ENCODE data around the gene MLANA. TPM values are rescaled to one million over a fixed set of nuclear protein-coding genes. Genes with fewer than 3 reads are reported as not detected.

Gene MLANA
- total RNA-seq, 1 donor from 2014 or later: not detected

- intact Hi-C loops (cut with micrococcal nuclease): no loop called here
Measured at GRCh38 chr9:5897851-5898250, 7.2 kb downstream of the MLANA start.

- intact Hi-C loops (cut with micrococcal nuclease): no loop called here
Measured at GRCh38 chr9:5899292-5899691, 8.6 kb downstream of the MLANA start.

- intact Hi-C loops (cut with micrococcal nuclease): no loop called here
Measured at GRCh38 chr9:5900622-5901021, 9.9 kb downstream of the MLANA start.

- intact Hi-C loops (cut with micrococcal nuclease): no loop called here
Measured at GRCh38 chr9:5902377-5902776, 11.7 kb downstream of the MLANA start.

GRCh38 chr9:5908918-5909317 lies 18.2 kb downstream of the MLANA start:
- intact Hi-C loops (cut with micrococcal nuclease): no loop called here

GRCh38 chr9:5909976-5910375 lies 19.3 kb downstream of the MLANA start:
- intact Hi-C loops (cut with micrococcal nuclease): no loop called here

GRCh38 chr9:5910413-5911057 lies 19.8 kb downstream of the MLANA start:
- intact Hi-C loops (cut with micrococcal nuclease): no loop called here

GRCh38 chr9:5915438-5915837 lies 24.7 kb downstream of the MLANA start:
- intact Hi-C loops (cut with micrococcal nuclease): no loop called here

- intact Hi-C loops (cut with micrococcal nuclease): no loop called here
Measured at GRCh38 chr9:5917273-5917672, 26.6 kb downstream of the MLANA start.

GRCh38 chr9:5917888-5918287 lies 27.2 kb downstream of the MLANA start:
- intact Hi-C loops (cut with micrococcal nuclease): no loop called here

- intact Hi-C loops (cut with micrococcal nuclease): no loop called here
Measured at GRCh38 chr9:5918460-5918859, 27.8 kb downstream of the MLANA start.

- intact Hi-C loops (cut with micrococcal nuclease): no loop called here
Measured at GRCh38 chr9:5920860-5921328, 30.2 kb downstream of the MLANA start.

GRCh38 chr9:5922192-5922591 lies 31.5 kb downstream of the MLANA start:
- intact Hi-C loops (cut with micrococcal nuclease): no loop called here

- intact Hi-C loops (cut with micrococcal nuclease): no loop called here
Measured at GRCh38 chr9:5931657-5932056, 41.0 kb downstream of the MLANA start.

GRCh38 chr9:5938449-5938848 lies 47.8 kb downstream of the MLANA start:
- intact Hi-C loops (cut with micrococcal nuclease): no loop called here

GRCh38 chr9:5939530-5939929 lies 48.8 kb downstream of the MLANA start:
- intact Hi-C loops (cut with micrococcal nuclease): no loop called here

- intact Hi-C loops (cut with micrococcal nuclease): no loop called here
Measured at GRCh38 chr9:5941214-5941613, 50.5 kb downstream of the MLANA start.

GRCh38 chr9:5945112-5945511 lies 54.4 kb downstream of the MLANA start:
- intact Hi-C loops (cut with micrococcal nuclease): loop anchor here (5.0 kb wide), 2 partner anchors 62 to 113 kb away; partner anchors contain the start of gene ERMP1

- intact Hi-C loops (cut with micrococcal nuclease): loop anchor here (5.0 kb wide), 2 partner anchors 59 to 116 kb away; partner anchors contain the start of gene ERMP1
Measured at GRCh38 chr9:5947912-5948311, 57.2 kb downstream of the MLANA start.

GRCh38 chr9:5949103-5949699 lies 58.5 kb downstream of the MLANA start:
- intact Hi-C loops (cut with micrococcal nuclease): loop anchor here (5.0 kb wide), 2 partner anchors 58 to 117 kb away; partner anchors contain the start of gene ERMP1

GRCh38 chr9:5950261-5950660 lies 59.6 kb downstream of the MLANA start:
- intact Hi-C loops (cut with micrococcal nuclease): no loop called here

GRCh38 chr9:5951686-5952211 lies 61.1 kb downstream of the MLANA start:
- intact Hi-C loops (cut with micrococcal nuclease): no loop called here

Data from T-helper 2 cell treated with Interferon-gamma antibody and Interleukin-4, amounts not matched to agents 100 ng/mL and 5 ng/mL, for 36 hours (primary cell).